ENCODE data around the gene GCN1.

GCN1 gene

GRCh38 chr12:120115692-120116440 is 78.6 kb downstream of the GCN1 start:
- peak; percentile 15 for DNase-seq (ENCODE audit: low read depth)

GRCh38 chr12:120115066-120115465 is 79.4 kb downstream of the GCN1 start:
- DNase-seq (ENCODE audit: low read depth): no peak

- DNase-seq (ENCODE audit: low read depth): peak; percentile 28
These were observed 83.7 kb downstream of the GCN1 start for GRCh38 chr12:120110550-120111501.

GRCh38 chr12:120109570-120110267 is 84.8 kb downstream of the GCN1 start:
- DNase-seq (ENCODE audit: low read depth): no peak

- DNase-seq (ENCODE audit: low read depth): no peak
These were observed 88.4 kb downstream of the GCN1 start for GRCh38 chr12:120106151-120106550.

GRCh38 chr12:120103371-120103770 is 91.1 kb downstream of the GCN1 start:
- DNase-seq (ENCODE audit: low read depth): no peak

GRCh38 chr12:120103044-120103338 is 91.5 kb downstream of the GCN1 start:
- no peak for DNase-seq (ENCODE audit: low read depth)

- no peak for DNase-seq (ENCODE audit: low read depth)
These were observed 92.1 kb downstream of the GCN1 start for GRCh38 chr12:120102189-120103043.

- DNase-seq (ENCODE audit: low read depth): no peak
These were observed 92.9 kb downstream of the GCN1 start for GRCh38 chr12:120101617-120102016.

- no peak for DNase-seq (ENCODE audit: low read depth)
These were observed 93.3 kb downstream of the GCN1 start for GRCh38 chr12:120101182-120101581.

- no peak for DNase-seq (ENCODE audit: low read depth)
These were observed 93.9 kb downstream of the GCN1 start for GRCh38 chr12:120100630-120101029.

GRCh38 chr12:120099738-120100137 is 94.8 kb downstream of the GCN1 start:
- DNase-seq (ENCODE audit: low read depth): no peak

- no peak for DNase-seq (ENCODE audit: low read depth)
These were observed 95.6 kb downstream of the GCN1 start for GRCh38 chr12:120098756-120099470.

- DNase-seq (ENCODE audit: low read depth): no peak
These were observed 97.8 kb downstream of the GCN1 start for GRCh38 chr12:120096671-120097202.

GRCh38 chr12:120095736-120096135 is 98.8 kb downstream of the GCN1 start:
- no peak for DNase-seq (ENCODE audit: low read depth)

- DNase-seq (ENCODE audit: low read depth): no peak
These were observed 99.2 kb downstream of the GCN1 start for GRCh38 chr12:120095331-120095730.

GRCh38 chr12:120094485-120094884 is 100.0 kb downstream of the GCN1 start:
- no peak for DNase-seq (ENCODE audit: low read depth)

GRCh38 chr12:120093592-120094355 is 100.7 kb downstream of the GCN1 start:
- no peak for DNase-seq (ENCODE audit: low read depth)

- no peak for DNase-seq (ENCODE audit: low read depth)
These were observed 101.3 kb downstream of the GCN1 start for GRCh38 chr12:120093336-120093591.

Data from stimulated activated CD8-positive, alpha-beta memory T cell treated with anti-CD3 and anti-CD28 coated beads, Interleukin-4, amount 100 ng/mL, for 24 hours (primary cell).